M059J (cell line): ENCODE measurements around the gene CST9. TPM values are rescaled to one million over a fixed set of nuclear protein-coding genes. Genes with fewer than 3 reads are reported as not detected.
"Not testable (repeated sequence)": the region's sequence is repeated elsewhere in the genome, so short reads cannot be mapped to it uniquely, and the experiment has no call there.

Source experiments
- DNase-seq: peaks from one replicate; pipeline ENCODE4 v3.0.0-alpha.2; 2012; ENCODE audit warnings: low read depth
- total RNA-seq: library from RNA; depleted of rRNA; stranded (reverse); fragments of >200 nt; shearing (Covaris generic); gene quantifications from 2 replicates; pipeline ENCODE4 v1.2.3, GENCODE V29; 2014

The CST9 gene
- total RNA-seq, 1 experiment from 2014 or later = not detected

GRCh38 chr20:23587631-23588030 is 18.1 kb downstream of the CST9 start:
- DNase-seq = no peak

- DNase-seq = no peak
Observed at GRCh38 chr20:23586735-23587525, 18.8 kb downstream of the CST9 start.

DNA sequence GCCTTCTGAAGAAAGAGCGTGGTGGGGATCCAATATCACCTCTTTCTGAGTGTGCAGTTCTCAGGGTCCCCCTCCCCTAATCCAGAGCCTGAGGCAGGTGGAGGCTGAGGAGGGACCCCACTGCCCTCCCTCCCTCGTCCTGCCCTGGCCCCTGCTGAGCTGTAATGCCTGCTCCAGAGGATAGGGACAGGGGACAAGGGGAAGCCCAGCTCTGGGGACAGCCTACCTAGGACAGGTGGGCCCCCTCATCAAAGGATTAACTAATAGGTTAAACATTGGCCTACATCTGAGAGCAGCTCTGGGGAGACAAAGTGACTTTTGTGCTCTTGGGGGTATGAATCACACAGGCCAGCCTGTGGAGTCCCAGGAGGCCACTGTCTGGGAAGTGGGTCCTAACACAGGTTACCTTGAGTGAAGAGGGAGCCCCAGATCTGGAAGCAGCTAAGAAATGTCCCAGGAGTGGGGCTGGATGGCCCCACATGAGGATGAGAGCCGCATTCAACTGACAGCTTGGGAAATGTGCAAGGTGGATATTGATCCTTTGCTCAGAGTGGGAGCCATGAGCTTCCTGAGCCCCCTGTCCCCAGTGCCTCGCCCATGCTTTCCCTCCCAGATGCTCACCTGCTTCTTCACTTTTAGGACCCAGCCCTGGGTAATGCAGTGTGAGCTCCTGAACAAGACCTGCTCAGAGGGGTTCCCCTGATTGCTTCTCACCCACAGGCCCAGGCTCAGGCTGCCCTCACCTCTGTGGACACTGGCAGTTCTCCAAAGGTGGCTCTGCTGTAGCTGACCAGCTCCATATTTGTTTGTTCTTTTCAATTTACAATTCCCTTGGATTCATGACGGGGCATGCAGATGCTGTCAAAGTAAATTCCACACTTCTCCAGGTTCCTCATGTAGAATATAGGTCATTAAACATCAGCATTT is 19.6 kb downstream of the CST9 start:
- no peak for DNase-seq

- no peak for DNase-seq
Observed at GRCh38 chr20:23585449-23585807, 20.3 kb downstream of the CST9 start.

GRCh38 chr20:23584434-23585199 is 21.1 kb downstream of the CST9 start:
- no peak for DNase-seq

DNA sequence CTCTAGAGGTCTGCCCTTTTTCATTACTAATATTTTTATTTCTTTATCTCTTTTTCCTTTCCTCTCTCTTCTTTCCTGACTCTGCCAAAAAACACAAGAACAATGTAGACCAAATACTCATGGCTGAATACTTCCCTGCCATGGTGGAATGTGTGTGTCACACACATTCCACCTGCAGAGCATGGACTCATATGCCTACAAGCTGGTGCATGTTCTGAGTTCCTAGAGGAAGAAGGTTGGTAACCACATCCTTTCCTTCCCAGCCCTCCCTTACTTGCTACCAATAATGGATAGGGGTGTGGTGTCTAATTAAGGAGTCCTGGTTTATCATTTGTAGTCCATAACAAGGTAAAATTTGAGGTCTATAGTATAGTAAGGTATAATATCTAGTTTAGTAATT is 22.2 kb downstream of the CST9 start:
- DNase-seq = no peak

DNA sequence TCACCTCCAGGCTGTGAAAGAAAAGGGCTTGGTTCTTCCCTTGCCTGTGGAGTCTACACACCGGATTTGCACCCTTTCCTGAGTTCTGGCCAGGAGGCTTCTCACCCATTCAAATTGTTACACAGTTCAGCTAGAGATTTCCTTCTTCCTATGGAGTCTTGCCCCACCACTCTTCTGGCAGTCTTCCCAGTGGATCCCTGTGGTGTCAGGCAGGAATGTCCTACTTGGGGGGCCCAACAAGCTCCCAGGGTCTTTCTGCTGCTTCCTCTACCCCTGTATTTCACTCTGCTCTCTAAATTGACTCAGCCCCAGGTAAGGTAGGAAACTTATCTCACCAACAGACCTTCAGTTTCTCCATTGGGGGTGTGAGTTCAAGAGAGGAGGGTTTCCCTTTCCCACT is 23.4 kb downstream of the CST9 start:
- no peak for DNase-seq

DNA sequence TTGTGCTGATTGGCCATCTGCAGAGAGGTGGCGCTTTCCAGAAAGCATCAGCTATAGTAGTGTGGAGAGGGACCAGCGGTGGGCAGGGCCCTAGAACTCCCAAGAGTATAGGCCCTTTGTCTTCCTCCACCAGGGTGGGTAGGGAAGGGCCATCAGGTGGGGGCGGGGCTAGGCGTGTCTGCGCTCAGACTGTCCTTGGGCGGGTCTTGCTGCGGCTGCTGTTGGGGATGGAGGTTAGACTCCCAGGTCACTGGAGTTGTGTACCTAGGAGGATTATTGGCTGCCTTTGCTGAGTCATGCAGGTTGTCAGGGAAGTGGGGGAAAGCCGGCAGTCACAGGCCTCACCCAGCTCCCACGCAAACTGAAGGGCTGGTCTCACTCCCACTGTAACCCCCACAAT is 23.9 kb downstream of the CST9 start:
- not testable (repeated sequence) for DNase-seq

GRCh38 chr20:23574977-23575376 is 30.7 kb downstream of the CST9 start:
- no peak for DNase-seq

DNA sequence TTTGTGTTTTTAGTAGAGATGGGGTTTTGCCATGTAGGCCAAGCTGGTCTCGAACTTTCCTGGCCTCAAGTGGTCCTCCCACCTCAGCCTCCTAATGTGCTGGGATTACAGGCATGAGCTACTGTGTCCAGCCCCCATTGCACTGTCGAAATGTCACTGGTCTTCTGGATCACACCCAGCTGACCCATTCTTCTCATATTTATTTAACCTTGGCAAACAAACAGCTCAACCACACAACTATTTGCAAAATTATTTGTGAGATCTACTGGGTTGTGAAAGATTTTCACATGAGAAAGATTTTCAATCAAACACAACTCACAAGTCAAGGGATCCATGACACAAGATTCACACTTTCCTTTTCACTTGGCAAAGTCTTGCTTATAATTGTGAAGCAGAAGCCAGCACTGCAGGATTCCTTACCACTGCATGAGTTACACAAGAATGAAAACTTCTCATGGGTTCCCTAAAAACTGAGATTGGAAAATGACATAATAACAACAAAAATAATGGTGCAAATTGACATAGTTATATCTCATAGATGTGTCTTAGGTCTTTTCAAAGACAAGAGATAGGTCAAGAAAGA is 35.4 kb downstream of the CST9 start:
- DNase-seq = no peak

- no peak for DNase-seq
Observed at GRCh38 chr20:23569570-23569969, 36.1 kb downstream of the CST9 start.

DNA sequence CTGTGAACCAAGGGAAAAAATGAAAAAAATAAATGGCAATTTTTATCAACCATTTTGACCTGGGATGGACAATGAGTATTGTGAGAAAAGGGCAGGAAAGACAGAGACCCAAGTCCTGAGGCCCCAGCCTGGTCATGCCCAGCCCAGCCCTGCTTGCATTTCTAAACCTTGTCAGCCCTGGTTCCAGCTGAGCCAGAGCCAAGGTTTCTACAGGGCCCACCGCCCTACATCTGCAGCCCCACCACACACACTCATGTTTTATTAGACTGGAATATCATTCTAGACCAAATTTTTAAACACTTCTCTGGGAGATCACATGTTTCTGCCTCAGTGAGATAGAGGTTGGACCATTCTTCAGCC is 36.8 kb downstream of the CST9 start:
- DNase-seq = no peak

DNA sequence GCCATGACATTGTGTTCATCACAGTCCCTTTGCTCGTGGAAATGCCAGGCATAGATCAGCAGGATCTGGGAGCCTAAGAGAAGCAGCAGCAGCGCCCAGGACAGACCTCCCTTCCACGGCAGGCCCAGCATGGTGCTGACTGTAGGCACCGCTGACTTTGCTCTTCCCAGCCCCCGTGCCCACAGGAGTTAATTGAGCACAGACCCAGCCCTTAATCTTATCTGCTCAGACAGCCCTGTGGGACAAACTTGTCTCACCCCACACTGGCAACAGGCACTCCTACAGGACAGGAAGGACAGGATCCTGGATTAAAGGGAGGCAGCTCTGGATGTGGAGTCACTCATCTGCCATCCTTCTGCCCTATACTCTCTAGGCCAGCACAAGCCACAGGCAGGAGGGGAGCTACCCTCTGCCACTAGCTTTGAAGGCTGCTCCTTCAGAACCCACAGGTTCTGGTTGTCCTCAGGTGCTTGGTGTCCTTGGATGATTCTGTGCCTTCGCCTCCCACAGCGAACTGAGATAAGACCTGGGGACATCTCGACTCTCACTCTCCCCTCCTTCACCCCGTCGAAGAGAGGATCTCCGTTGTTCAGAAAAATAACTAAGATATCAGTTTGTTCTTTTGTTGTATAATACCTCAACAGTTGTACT is 37.3 kb downstream of the CST9 start, which contains the start of gene CST9L:
CST9L (minus strand) TSS at position 165 of the 651 bp plus-strand sequence; CDS start at position 131, 34 bp downstream.
- no peak for DNase-seq

- DNase-seq = no peak
Observed at GRCh38 chr20:23566199-23566932, 39.4 kb downstream of the CST9 start.

GRCh38 chr20:23565503-23566045 is 40.1 kb downstream of the CST9 start:
- DNase-seq = no peak

GRCh38 chr20:23564927-23565326 is 40.8 kb downstream of the CST9 start:
- no peak for DNase-seq

DNA sequence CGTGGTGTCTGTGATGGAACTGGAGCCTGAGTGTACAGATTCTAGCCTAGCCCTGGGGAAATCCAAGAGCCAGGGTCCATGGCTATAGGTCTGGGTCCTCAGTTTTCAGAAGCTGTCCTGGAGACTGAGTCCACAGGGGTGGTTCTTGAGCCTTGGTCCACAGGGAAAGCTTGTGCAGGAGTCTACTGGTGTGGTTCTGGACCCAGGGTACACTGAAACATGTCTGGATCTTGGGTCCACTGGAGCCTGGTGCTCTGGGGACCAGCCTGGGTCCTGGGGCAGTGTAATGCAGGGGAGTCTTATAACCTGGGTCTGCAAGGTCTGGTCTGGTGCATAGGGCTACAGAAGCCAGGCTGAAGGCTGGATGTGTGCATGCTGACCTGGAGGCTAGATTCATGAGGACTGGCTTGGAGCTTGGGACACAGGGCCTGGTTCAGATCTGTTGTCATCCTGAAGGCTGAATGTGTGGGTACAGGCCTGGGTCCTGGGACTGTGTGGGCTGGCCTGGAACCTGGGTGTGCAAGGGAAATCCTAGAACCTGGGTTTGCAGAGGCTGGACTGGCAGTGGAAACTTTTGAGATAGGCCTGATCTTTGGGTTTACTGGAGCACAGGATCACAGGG is 42.9 kb downstream of the CST9 start:
- no peak for DNase-seq

- DNase-seq = no peak
Observed at GRCh38 chr20:23554401-23554800, 51.3 kb downstream of the CST9 start.
